RWPE1 (cell line): Measurements from ENCODE around the gene IQCH.

Experiments
- CTCF ChIA-PET: fragments of 350-600 bp; sonication (Branson Sonifier 250); formaldehyde crosslinking; extraction: SDS; loops from one replicate; lab custom pipeline; 2021; lab: Yijun Ruan, JAX
- POLR2A ChIA-PET: fragments of 400-600 bp; formaldehyde crosslinking; extraction: SDS; loops from one replicate; lab custom pipeline; 2020; ENCODE audit warnings: antibody characterized with exemption; ENCODE audit not compliant: low non-redundant PET; lab: Yijun Ruan, JAX
- DNase-seq: peaks from one replicate; pipeline ENCODE4 v3.0.0; 2012; ENCODE audit warnings: low spot score
- H3K27ac ChIP-seq: fragments of 450-650 bp; 2 replicates; pipeline ENCODE4 v1.5.1; 2017
- TF ChIP-seq, protein P1 (sequence below): fragments of 450-650 bp; conservative IDR thresholded peaks from 2 replicates; pipeline ENCODE4 v1.5.1; 2017; ENCODE audit warnings: low read depth, mild to moderate bottlenecking

IQCH gene

DNA sequence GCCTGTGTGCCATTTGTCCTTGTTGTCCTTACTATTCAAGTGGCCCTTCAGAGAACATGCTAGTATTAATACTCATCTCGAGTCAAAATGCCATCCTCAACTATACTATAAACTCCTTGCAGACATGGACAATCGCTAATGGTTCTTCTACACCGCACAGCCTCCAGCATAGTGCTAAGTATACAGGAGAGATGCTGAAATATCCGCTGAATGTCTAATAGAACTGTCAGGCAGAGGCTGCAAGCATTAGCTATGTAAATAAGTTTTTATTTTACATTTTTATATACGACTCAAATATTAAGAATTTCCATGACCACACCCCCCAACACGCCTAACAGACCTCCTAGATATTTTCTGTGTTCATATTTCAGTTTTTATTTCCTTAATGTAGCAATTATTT is 39.5 kb upstream of the IQCH start:
- no peak for DNase-seq
- TF ChIP-seq, protein P1, sequence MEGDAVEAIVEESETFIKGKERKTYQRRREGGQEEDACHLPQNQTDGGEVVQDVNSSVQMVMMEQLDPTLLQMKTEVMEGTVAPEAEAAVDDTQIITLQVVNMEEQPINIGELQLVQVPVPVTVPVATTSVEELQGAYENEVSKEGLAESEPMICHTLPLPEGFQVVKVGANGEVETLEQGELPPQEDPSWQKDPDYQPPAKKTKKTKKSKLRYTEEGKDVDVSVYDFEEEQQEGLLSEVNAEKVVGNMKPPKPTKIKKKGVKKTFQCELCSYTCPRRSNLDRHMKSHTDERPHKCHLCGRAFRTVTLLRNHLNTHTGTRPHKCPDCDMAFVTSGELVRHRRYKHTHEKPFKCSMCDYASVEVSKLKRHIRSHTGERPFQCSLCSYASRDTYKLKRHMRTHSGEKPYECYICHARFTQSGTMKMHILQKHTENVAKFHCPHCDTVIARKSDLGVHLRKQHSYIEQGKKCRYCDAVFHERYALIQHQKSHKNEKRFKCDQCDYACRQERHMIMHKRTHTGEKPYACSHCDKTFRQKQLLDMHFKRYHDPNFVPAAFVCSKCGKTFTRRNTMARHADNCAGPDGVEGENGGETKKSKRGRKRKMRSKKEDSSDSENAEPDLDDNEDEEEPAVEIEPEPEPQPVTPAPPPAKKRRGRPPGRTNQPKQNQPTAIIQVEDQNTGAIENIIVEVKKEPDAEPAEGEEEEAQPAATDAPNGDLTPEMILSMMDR, result no peak
- POLR2A ChIA-PET, result no interaction called here
- CTCF ChIA-PET, result interaction anchor here (0.6 kb wide), 1 partner anchor 53 kb away, joined by 3 read pairs; no protein-coding TSS in a partner anchor
- H3K27ac ChIP-seq, result no peak overlapping the region

- no peak for DNase-seq
- ChIA-PET CTCF (no interaction called here), POLR2A (interaction anchor here (0.7 kb wide), 1 partner anchor 396 kb away, joined by 7 read pairs; no protein-coding TSS in a partner anchor)
- no peak overlapping the region for H3K27ac ChIP-seq
- TF ChIP-seq, protein P1, result no peak
Measured at GRCh38 chr15:67216859-67217258, 37.7 kb upstream of the IQCH start.

DNA sequence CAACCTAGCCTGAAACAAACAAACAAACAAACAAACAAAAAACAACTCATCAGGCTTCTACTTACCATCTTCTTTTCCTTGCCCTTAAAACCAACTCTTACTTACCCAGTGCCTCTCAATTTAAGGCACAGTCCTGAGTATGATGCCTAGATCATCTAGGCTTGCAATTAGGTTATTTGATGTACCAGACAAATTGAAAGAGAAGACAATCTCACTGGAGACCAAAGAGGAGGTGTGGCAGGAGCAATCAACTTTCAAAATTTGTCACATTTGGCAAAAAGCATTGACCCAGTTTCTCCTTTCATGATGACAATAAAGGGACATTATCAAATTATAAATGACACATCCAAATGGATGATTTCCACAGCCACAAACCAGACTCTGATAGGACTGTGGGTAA is 36.2 kb upstream of the IQCH start:
- POLR2A ChIA-PET, result no interaction called here
- no peak overlapping the region for H3K27ac ChIP-seq
- DNase-seq, result no peak
- CTCF ChIA-PET, result no interaction called here
- TF ChIP-seq, protein P1, result no peak

DNA sequence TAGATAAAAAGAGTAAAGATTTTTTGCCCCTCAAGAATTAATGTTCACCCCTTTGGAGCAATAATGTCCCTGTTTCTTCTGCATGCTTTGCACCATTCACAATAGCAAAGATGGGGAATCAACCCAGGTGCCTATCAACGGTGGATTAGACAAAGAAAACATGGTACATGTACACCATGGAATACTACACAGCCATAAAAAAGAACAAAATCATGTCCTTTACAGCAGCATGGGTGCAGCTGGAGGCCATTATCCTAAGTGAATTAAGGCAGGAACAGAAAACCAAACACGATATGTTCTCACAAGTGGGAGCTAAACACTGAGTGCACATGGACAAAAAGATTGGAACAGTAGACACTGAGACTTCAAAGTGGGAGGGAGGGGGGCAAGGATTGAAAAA is 35.3 kb upstream of the IQCH start:
- no peak overlapping the region for H3K27ac ChIP-seq
- TF ChIP-seq, protein P1, result no peak
- DNase-seq, result no peak
- ChIA-PET CTCF (no interaction called here), POLR2A (no interaction called here)

GRCh38 chr15:67224889-67225288 is 29.7 kb upstream of the IQCH start:
- peak overlapping the region; percentile 76 for H3K27ac ChIP-seq
- peak; percentile 79 for DNase-seq
- CTCF ChIA-PET, result interaction anchor here (0.7 kb wide), 1 partner anchor 15 kb away, joined by 3 read pairs; no protein-coding TSS in a partner anchor
- POLR2A ChIA-PET, result no interaction called here
- TF ChIP-seq, protein P1, result no peak

- DNase-seq, result peak; percentile 59
- CTCF ChIA-PET, result interaction anchor here (0.7 kb wide), 1 partner anchor 15 kb away, joined by 3 read pairs; no protein-coding TSS in a partner anchor
- H3K27ac ChIP-seq, result no peak overlapping the region
- TF ChIP-seq, protein P1, result no peak
- POLR2A ChIA-PET, result no interaction called here
Measured at GRCh38 chr15:67225336-67225735, 29.2 kb upstream of the IQCH start.
